Measurements from ENCODE around the gene RTL3. TPM values are rescaled to one million over a fixed set of nuclear protein-coding genes. Genes with fewer than 3 reads are reported as not detected.

The RTL3 gene
- total RNA-seq, 1 experiment from 2014 or later = not detected

GRCh38 chrX:78655642-78656041 is 3.5 kb downstream of the RTL3 start:
- Mint-ChIP-seq H3K4me3 (ENCODE audit: unreplicated experiment) (no peak overlapping the region), H3K4me1 (ENCODE audit: low read depth, unreplicated experiment) (no peaks in the 10 kb centered on the region), H3K9me3 (ENCODE audit: unreplicated experiment) (no peaks in the 10 kb centered on the region), H3K27ac (ENCODE audit: unreplicated experiment) (no peak overlapping the region), H3K36me3 (ENCODE audit: insufficient read depth, unreplicated experiment) (no peaks in the 10 kb centered on the region), H3K27me3 (ENCODE audit: insufficient read depth, unreplicated experiment) (no peaks in the 10 kb centered on the region)
- Histone ChIP-seq H3K4me3 (ENCODE audit: low read depth, low read length) (no peak overlapping the region), H3K27me3 (replicated peaks; ENCODE audit: control insufficient read depth, insufficient read depth, low read length) (no peaks in the 10 kb centered on the region), H3K9me3 (no peaks in the 10 kb centered on the region), H3K4me1 (no peaks in the 10 kb centered on the region), H3K36me3 (ENCODE audit: control insufficient read depth, insufficient read depth, low read length) (no peaks in the 10 kb centered on the region)
- intact Hi-C loops (cut with micrococcal nuclease; ENCODE audit: unreplicated experiment) = no loop called here
- DNase-seq = no peak
- CTCF ChIA-PET = no interaction called here
- TF ChIP-seq CTCF (IDR thresholded peaks at IDR 0.05; ENCODE audit: insufficient read depth in 1 of 2, low read depth in 1 of 2, low read length in 1 of 2, severe bottlenecking in 1 of 2, unreplicated experiment in 1 of 2) = no peak
- no TSS peak for BruUV-seq (replicated peaks)
- POLR2A ChIA-PET = no interaction called here

GRCh38 chrX:78653118-78653822 is 5.9 kb downstream of the RTL3 start:
- no peaks in the 10 kb centered on the region for H3K36me3 Mint-ChIP-seq (ENCODE audit: insufficient read depth, unreplicated experiment)
- no TSS peak for BruUV-seq (replicated peaks)
- no peak overlapping the region for H3K4me3 Mint-ChIP-seq (ENCODE audit: unreplicated experiment)
- no peak overlapping the region for H3K27ac Mint-ChIP-seq (ENCODE audit: unreplicated experiment)
- Histone ChIP-seq H3K4me3 (ENCODE audit: low read depth, low read length) (no peak overlapping the region), H3K9me3 (no peaks in the 10 kb centered on the region), H3K27me3 (replicated peaks; ENCODE audit: control insufficient read depth, insufficient read depth, low read length) (no peaks in the 10 kb centered on the region), H3K4me1 (no peaks in the 10 kb centered on the region), H3K36me3 (ENCODE audit: control insufficient read depth, insufficient read depth, low read length) (no peaks in the 10 kb centered on the region)
- TF ChIP-seq CTCF (IDR thresholded peaks at IDR 0.05; ENCODE audit: insufficient read depth in 1 of 2, low read depth in 1 of 2, low read length in 1 of 2, severe bottlenecking in 1 of 2, unreplicated experiment in 1 of 2) = no peak
- ChIA-PET POLR2A (no interaction called here), CTCF (no interaction called here)
- intact Hi-C loops (cut with micrococcal nuclease; ENCODE audit: unreplicated experiment) = no loop called here
- H3K4me1 Mint-ChIP-seq (ENCODE audit: low read depth, unreplicated experiment) = no peaks in the 10 kb centered on the region
- no peaks in the 10 kb centered on the region for H3K9me3 Mint-ChIP-seq (ENCODE audit: unreplicated experiment)
- no peaks in the 10 kb centered on the region for H3K27me3 Mint-ChIP-seq (ENCODE audit: insufficient read depth, unreplicated experiment)
- no peak for DNase-seq

GRCh38 chrX:78650906-78651437 is 8.2 kb downstream of the RTL3 start:
- Mint-ChIP-seq H3K27me3 (ENCODE audit: insufficient read depth, unreplicated experiment) (no peaks in the 10 kb centered on the region), H3K4me1 (ENCODE audit: low read depth, unreplicated experiment) (no peaks in the 10 kb centered on the region), H3K27ac (ENCODE audit: unreplicated experiment) (no peak overlapping the region), H3K9me3 (ENCODE audit: unreplicated experiment) (peaks cover 6% of the 10 kb centered on the region), H3K4me3 (ENCODE audit: unreplicated experiment) (no peak overlapping the region), H3K36me3 (ENCODE audit: insufficient read depth, unreplicated experiment) (no peaks in the 10 kb centered on the region)
- CTCF ChIA-PET = no interaction called here
- Histone ChIP-seq H3K27me3 (replicated peaks; ENCODE audit: control insufficient read depth, insufficient read depth, low read length) (no peaks in the 10 kb centered on the region), H3K36me3 (ENCODE audit: control insufficient read depth, insufficient read depth, low read length) (no peaks in the 10 kb centered on the region), H3K9me3 (no peaks in the 10 kb centered on the region), H3K4me1 (no peaks in the 10 kb centered on the region), H3K4me3 (ENCODE audit: low read depth, low read length) (no peak overlapping the region)
- intact Hi-C loops (cut with micrococcal nuclease; ENCODE audit: unreplicated experiment) = no loop called here
- POLR2A ChIA-PET = no interaction called here
- DNase-seq = no peak
- no TSS peak for BruUV-seq (replicated peaks)
- no peak for TF ChIP-seq CTCF (IDR thresholded peaks at IDR 0.05; ENCODE audit: insufficient read depth in 1 of 2, low read depth in 1 of 2, low read length in 1 of 2, severe bottlenecking in 1 of 2, unreplicated experiment in 1 of 2)

Data from Caco-2 (cell line).